Stimulated activated naive CD4-positive, alpha-beta T cell treated with Interleukin-2 at 50 U/mL for 16 hours (primary cell): ENCODE results near the gene ONECUT2.
"Not testable (repeated sequence)": the region's sequence is repeated elsewhere in the genome, so short reads cannot be mapped to it uniquely, and the experiment has no call there.

Experiments used
- DNase-seq: peaks from one replicate; lab custom pipeline; 2025; lab: John Stamatoyannopoulos, UW

The ONECUT2 gene

DNA sequence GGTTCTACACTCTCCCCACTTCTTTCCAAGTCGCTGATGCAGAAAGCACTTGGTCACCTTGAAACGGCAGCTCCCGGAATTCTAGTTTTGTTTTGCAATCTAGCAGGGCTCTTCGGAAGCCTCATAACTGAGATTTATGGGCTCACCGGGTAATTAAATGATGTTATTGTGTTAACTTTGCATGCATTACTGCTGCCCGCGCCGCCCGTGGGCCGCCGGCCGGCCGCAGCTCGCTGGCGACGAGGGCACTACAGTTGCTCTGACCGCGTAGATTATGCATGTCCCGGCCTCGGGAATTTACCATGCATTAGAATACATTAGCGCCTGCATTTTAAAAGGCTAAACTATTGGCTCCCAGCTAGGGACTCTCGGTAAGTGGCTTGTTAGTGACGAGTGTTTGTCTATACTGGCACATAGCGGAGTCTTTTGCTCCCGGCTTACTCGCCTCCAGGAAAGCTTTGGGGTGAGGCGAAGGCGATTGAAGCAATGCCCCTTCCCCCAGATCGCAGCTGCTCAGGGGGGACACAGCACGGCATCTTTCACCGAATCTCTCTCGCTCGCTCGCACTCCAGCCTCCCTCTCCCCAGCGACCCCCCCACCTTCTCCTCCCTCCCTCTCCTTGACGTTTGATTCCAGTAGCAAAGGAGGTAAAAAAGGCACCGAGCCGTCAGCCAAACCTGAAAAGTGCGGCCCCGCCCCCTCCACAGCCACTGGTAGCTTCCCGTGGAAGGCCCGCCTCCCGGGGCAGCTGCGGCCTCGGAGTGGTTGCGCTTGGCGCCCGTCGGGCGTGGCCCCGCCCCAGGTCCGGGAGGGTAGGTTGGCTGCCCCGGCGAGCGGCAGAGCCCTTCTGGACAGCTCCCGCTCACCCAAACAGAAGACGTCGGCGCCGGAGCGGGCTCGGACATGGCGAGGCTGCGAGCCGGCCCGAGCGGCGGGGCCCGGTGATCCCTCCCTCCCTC is at the start of gene ONECUT2:
ONECUT2 (plus strand) TSS at position 839 of the 959 bp plus-strand sequence. CDS start 343 bp downstream, outside the sequence.
- DNase-seq = peak; percentile 44

DNA sequence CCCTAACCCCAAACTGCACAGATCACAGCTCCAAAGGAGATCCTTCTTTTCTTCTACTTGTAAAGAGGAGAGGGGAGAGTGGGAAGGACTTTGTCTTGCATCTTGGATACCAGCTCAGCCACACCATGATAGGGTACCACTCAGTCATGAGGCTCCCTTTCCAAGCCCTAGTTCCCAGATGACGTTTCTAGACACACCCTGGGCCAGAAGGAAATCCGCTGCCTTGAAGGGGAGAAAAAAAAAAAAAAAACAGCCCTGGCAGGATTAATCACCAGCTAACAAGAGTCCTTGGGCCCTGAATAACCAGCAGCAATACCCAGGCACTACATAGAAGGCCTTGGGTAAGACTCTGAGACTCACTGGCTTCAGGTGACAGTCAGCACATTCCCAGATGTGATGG is 45.9 kb upstream of the ONECUT2 start:
- DNase-seq = no peak

DNA sequence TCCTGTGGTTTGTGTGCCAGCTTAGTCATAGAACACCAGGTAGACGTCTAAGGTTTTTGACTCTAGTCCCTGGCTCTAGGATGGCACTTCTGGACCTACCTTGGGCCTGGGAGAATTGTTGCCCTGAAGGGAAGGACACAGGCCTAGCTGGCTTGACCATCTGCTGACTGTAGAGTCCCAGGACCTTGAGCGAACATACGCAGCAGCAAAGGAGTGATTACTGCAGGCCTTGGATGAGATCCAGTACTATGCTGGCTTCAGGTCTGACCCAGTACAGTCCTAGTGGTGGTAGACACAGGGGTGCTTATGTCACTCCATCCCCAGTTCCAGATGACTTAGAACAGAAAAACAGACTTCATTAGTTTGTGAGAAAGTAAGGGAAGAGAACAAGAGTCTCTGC is 45.1 kb upstream of the ONECUT2 start:
- no peak for DNase-seq

DNA sequence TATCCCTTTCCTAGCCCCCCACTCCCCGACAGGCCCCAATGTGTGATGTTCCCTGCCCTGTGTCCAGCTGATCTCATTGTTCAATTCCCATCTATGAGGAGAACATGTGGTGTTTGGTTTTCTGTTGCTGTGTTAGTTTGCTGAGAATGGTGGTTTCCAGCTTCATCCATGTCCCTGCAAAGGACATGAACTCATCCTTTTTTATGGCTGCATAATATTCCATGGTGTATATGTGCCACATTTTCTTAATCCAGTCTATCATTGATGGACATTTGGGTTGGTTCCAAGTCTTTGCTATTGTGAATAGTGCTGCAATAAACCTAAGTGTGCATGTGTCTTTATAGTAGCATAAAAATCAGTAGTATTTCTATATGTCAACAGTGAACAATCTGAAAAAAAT is 40.4 kb upstream of the ONECUT2 start:
- not testable (repeated sequence) for DNase-seq

DNA sequence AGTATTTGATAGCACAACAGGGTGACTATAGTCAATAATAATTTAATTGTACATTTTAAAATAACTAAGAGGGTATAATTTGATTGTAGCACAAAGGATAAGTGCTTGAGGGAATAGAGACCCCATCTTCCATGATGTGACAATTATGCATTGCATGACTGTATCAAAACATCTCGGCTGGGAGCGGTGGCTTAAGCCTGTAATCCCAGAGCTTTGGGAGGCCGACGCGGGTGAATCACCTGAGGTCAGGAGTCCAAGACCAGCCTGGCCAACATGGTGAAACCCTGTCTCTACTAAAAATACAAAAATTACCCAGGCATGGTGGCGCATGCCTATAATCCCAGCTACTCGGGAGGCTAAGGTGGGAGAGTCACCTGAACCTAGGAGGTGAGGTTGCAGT is 38.3 kb upstream of the ONECUT2 start:
- not testable (repeated sequence) for DNase-seq

DNA sequence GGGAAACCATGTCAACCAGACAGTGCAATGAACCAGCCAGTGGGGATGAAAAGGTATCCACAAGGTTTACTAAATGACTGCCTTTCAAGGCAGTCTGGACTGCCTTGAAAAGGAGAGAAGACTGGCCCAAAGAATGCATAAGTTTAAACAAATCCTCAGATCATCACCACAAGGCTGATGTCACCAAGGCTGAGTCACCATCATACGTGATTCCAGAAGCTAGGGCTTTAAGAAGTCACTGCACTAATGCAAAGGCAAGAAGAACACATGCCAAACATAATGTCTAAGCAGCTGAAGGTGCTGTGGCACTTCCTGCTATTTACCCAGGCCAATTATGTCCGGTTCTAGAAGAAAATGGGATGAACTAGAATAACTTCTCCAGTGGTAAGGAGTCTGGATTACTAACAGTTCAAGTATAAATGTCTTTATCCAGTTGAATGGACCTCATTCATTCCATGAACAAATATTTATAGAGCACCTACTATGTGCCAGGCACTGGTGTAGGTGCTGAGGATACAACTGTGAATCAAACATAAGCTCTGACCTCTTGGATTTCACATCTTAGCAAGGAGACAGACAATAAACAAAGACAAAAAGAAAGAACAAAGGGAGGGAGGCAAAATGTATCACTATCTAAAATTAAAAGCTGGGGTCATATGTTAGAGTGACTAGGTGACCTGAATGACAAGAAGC is 37.6 kb upstream of the ONECUT2 start:
- DNase-seq = no peak

DNA sequence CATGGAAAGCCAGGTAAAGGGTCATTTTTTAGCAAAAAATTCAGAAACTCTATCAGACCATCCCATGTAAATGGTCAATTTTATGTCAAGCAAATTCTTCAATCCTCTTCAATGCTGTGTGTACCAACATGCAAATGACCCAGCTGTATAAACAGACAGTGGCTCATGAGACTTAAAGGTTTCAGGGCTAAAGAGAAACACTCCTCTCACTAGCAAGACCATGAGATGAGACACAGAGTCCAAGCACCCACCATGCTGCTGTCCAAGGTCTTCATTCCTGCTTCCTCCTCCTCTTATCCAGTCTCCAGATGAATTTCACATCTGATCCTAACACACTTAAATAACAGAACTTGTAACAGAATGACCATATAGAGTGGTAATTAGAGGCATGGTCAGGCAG is 30.8 kb upstream of the ONECUT2 start:
- DNase-seq = no peak

DNA sequence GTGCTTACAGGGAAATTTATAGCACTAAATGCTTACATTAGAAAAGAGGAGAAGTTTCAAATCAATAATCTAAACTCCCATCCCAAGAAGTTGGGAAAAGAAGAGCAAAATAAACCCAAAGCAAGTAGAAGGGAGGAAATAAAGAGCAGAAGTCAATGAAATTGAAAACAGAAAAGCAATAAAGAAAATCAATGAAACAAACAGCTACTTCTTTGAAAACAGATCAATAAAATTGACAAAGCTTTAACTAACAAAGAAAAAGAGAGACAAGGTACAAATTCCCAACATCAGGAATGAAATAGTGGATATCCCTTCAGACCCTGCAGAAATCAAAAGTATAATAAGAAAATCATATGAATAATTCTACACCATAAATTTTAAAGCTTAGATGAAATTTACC is 25.5 kb upstream of the ONECUT2 start:
- no peak for DNase-seq

DNA sequence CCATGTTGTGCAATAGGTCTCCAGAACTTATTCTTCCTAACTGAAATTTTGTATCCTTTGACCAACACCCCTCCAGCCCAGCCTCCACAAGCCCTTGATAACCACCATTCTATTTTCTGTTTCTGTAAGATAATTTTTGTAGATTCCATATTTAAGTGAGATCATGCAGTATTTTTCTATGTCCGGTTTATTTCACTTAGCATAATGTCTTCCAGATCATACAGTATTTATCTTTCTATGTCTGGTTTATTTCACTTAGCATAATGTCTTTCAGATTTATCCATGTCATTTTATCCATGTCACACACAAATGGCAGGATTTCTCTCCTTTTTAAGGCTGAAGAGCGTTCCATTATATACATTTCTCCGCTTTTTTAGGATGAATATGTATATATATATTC is 24.4 kb upstream of the ONECUT2 start:
- no peak for DNase-seq

DNA sequence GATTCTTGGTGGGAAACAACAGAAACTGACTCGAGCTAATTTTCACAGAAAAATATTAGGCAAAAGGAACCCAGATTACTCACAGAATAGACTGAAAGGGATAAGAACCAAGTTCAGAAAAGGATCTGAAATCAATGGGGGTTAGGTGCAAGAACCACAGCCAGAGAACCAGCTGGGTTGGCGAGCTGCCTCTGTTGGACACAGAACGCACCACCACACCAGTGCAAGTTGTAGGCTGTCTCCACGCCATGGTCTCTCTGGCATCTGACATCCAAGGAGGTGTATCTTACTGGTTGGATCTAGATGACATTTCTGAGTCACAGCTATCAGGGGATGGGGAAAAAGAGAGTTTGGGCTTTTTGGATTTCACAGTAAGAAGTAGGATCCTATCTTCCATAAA is 18.6 kb upstream of the ONECUT2 start:
- no peak for DNase-seq

DNA sequence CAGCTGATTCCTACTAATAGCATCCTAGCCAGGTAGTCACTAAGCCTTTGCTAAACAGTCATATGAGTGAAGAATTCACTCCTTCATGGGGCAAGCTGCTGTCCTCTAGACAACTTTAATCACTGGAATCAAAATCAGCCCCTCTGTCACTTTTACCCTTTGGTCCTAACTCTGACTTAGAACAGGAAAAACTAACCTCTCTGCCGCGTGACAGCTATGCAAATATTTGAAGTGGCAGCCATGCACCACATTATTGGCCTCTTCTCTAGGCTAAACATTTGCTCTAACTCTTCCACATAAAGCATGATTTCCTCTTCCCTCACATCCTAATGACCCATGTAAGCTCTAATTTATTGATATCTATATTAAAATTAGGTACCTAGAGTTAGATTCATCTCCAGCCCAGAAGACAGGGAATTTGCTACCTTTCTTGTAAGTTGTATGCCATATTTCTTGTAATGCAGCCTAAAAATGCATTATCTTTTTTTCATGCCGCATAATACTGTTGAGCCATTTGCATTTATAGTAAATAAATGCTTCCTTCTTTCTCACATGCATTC is 12.8 kb upstream of the ONECUT2 start:
- no peak for DNase-seq

DNA sequence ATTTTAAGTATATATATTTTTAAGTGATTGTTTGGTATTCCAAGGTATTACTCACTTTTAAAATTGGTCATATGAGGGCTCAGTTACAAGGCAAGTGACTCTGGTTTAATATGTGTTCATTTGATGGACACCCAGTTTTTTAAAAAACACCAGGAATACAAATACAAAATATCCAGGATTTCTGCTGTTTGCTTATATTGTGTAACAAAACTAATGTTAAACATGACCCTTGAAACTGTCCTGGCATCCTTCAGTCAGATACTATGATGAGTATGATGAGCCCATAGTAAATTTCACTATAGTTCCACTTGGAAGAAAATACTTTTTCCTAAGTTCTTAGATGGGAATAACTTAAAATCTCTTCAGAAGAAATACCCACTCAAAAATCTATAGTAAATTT is 11.4 kb upstream of the ONECUT2 start:
- no peak for DNase-seq

DNA sequence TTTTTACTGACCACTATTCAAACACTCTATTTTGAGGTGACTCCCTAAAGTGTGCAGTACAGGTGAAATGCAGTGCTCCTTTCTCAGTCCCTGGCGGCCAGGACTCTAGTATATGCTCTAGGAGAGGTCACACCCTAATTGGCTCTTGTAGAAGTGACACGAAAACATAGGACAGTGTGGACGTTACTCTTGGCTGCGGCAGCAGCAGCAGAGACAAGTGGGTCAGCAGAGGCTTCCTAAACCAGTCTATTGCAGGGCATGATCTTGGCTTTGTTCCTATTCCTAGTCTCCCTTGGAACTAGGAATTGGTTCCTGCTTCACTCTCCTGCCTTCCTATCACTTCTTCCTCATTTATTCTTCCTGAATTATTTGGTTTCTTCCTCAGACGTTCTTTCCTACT is 10.1 kb upstream of the ONECUT2 start:
- DNase-seq = no peak

DNA sequence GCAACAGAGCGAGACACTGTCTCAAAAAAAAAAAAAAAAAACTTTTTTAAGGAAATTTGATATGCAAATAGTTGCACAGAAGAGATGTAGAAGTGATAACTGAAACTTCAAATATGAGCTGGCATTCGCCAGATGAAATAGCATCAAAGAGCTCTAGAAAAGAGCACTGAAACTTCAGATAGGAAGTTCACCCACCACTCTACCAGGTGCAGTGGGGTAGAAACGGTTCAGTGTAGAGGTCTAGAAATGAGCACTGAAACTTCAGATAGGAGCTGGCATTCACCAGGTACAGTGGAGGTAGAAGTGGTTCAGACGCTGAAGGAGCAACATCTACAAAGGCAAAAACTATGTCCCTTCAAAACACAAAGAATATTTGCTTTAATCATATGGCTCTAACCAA is 9.0 kb upstream of the ONECUT2 start:
- no peak for DNase-seq

DNA sequence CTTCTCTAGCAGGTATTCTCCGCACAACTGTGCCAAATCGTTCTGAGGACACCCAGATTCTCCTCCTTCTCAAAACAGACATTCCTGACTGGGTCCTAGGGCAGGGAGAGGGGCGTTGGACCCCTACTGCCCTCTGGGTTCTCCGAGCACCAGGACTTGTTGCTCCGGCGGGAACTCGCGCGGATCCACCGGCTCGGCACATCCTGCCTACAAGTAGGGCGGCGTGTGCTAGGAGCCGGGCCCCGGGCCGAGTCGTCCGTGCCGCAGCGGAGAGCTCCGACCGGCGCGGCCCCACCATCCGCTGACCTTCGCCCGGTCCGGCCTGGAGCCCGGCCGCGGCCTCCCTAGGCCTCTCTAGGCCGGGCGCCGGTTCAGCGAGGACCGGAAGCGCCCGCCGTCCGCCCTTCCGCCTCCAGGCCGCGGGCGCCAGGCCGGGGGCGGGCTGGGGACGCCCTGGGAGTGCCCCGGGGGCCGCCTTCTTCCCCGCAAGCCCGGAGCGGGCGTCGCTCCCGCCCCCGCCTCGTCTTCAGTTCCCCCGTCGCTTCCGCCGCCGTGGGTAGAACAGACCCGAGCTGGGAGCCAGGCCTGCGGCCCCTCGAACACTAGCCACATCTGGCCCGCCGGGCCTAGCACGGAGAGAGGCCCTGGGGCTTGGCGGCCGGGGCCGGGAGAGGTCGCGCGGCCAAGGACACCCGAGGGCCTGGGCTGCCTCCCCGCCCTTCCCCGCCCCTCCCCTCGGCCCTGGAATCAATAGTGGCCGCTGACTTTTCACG is 7.6 kb upstream of the ONECUT2 start:
- no peak for DNase-seq

DNA sequence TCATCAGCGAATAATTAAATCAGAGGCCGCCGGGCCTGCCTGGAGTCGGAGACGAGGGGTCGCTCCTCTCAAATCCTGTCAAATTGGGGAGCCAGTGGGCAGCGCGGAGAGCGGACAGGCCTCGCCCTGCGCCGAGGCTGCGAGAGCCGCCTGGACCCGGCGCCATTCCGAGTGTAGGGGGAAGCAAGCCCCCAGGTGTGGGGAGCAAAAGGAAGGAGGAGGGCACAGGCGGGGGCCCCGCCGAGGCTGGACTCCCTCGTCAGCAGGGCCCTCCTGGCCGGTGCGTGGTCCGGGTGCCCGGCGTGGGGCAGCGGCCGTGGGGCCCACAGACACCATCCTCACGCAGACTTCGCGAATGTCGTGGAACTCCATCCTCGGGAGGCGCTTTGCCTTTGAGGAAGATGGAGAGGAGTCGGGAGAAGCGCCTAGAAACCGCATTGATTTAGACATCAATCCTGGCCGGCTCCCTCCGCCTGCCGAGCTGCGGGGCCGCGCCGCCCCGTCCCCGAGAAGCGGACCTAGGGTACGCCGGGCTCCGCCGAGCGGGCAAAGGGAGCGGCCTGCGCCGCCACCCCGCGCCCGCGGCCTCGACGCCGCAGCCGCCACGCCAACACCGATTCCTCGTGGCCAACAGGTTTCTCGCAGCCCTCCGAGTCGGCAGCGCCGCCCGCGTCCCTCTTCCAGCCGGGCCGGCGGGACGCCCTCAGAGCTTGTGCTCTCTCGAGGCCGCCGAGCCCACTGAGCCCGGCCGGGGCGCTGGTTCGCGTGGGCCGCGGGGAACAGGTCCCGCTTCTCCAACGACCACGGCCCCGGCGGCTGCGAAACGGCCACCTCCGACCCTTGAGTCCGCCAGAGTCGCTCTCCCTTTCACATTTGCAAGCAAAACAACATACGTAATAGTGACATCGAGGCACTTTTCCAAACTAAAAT is 6.7 kb upstream of the ONECUT2 start:
- no peak for DNase-seq

DNA sequence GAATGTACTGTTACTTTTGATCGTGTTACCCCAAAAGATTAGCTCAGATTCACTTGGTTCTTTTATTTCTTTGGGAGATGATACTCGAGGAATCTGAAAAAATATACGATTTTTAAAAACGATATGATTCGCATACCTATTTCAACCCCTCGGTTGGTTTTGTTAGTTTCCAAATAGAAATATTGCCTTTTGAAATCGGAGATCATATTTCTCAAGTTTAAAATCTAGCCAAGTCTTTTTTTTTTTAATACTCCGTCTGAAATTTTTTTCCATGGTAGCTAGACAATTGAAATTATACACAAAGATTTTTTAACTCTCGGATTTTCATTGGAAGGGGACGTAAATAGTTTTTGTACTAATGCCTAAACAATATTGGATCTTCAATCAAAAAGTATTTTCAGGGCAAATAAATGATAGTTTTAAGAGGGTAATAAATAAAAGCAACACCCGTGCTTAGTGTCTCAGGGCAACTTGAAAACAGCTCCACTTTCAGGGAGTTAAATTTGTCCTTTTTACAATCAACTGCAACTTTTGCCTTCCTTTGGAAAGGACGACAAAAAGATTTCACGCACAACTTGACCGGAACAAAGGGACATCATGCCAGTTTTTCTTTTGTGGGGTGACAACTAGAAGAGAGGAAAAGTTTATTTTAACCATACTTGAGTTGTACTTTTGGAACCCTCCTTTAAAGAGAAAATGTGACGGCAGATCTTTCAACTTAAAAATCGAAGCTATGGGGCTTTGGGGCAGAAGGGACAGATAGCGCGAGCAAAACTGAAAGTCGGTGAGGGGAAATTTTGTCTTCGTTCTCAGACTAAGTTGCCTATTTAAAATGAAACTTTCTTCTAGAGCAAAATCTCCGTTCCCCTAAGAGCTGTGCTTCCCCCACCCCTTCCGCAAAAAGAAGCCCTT is 5.8 kb upstream of the ONECUT2 start:
- no peak for DNase-seq

DNA sequence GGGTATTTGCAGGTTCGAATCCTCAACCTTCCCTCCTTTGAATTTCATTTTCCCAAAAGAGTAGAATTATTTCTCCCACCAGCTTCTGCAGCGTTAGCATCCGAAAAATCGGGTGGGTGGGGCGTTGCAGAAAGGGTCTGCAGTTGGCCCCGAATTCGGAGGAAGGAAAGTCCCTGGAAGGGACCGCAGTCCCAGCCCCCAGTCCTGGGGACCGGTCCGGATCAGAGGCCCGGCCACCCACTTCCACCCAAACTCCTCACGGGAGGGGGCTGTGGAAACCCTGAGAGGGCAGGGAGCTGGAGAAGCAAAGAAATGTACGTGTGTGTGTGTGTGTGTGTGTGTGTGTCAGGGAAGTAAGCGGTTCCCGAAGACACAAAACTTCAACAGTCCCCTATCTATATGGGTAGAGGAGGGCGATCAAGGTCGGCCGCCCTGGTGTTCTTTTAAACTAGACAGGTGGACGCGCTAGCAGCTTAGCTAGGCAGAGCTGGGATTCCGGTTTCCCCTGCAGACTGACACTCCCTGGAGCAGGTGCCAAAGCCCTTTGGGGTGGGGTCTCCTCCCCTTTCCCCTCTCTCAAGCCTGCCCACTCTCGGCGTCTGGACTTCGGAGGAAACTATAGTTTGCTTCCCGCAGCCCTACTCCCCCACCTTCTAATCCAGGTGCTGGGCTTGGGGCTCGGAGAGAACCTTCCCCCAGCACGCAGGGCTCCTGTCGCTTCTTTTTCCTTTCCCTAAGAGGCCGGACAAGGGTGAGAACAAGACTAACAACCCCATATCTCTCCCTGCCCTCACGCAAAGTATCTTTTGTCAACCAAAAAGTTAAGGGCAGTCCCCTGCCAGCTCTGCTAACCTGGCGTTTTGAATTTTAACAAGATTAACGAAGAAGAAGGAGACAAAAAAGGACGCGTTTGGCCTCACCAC is 4.8 kb upstream of the ONECUT2 start:
- DNase-seq = no peak

DNA sequence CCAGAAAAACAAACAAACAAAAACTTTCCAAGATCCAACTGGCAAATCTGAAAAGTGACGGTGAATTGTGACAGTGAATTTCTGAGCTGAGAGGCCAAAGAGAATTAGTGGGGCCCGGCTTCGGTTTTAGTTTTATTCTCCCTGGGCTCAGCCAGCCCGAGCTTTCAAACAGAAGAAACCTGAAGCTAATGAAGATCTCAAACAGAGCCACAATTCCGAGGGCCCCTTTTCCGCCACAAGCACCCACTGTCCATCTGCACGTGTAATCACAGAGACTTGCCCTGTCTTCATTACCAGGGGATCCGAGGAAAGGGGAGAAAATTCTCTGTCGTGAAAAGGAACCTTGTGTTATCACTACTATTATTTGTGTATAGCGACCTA is 4.2 kb upstream of the ONECUT2 start:
- DNase-seq = no peak
